ENCODE results near the gene PRRG3. TPM values are rescaled to one million over a fixed set of nuclear protein-coding genes. Genes with fewer than 3 reads are reported as not detected.
A peak's percentile ranks its signal among the peaks of the same experiment; 100 is the strongest.

PRRG3 gene
- total and polyA plus RNA-seq, 8 donors, result 0.10 to 7.3 (median 0.14) TPM; not detected in 3

DNA sequence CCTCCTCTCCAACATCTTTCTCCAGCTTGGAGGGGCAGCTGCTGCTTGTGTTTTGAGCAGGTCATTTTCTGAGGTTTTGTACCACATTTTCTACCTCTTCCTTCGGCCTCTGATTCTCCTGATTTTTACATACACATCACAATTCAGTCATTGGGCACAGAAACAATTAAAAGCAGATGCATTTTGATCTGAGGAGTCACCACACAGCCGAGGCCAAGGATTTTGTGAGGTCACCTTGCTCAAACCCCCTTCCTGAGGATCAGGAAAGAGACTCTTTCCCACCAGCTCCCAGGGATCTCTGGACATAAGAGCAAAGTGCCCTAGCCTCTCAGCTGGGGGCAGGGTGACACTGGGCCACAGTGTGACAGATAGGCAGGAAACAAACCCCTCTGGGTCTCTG, 15.2 kb downstream of the PRRG3 start:
- no peak for DNase-seq
- H3K4me1 ChIP-seq, result no peaks in the 10 kb centered on the region
- WGBS, 5 donors, result 52 to 87% (median 59%) methylated on average over 2 of the region's 2 CpGs
- intact Hi-C loops (cut with DNase I; ENCODE audit: low total_unique reads), result no loop called here
- no peaks in the 10 kb centered on the region for H3K27me3 ChIP-seq
- no peaks in the 10 kb centered on the region for H3K36me3 ChIP-seq
- no peaks in the 10 kb centered on the region for H3K9me3 ChIP-seq
- H3K27ac ChIP-seq, result no peak overlapping the region
- no peak for TF ChIP-seq POLR2AphosphoS5 (IDR thresholded peaks at IDR 0.05)
- TF ChIP-seq, protein P1, sequence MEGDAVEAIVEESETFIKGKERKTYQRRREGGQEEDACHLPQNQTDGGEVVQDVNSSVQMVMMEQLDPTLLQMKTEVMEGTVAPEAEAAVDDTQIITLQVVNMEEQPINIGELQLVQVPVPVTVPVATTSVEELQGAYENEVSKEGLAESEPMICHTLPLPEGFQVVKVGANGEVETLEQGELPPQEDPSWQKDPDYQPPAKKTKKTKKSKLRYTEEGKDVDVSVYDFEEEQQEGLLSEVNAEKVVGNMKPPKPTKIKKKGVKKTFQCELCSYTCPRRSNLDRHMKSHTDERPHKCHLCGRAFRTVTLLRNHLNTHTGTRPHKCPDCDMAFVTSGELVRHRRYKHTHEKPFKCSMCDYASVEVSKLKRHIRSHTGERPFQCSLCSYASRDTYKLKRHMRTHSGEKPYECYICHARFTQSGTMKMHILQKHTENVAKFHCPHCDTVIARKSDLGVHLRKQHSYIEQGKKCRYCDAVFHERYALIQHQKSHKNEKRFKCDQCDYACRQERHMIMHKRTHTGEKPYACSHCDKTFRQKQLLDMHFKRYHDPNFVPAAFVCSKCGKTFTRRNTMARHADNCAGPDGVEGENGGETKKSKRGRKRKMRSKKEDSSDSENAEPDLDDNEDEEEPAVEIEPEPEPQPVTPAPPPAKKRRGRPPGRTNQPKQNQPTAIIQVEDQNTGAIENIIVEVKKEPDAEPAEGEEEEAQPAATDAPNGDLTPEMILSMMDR (IDR thresholded peaks at IDR 0.05), result no peak
- no peak for TF ChIP-seq POLR2A (IDR thresholded peaks at IDR 0.05)
- TF ChIP-seq EP300 (IDR thresholded peaks at IDR 0.05), result no peak
- H3K4me3 ChIP-seq, result no peak overlapping the region

DNA sequence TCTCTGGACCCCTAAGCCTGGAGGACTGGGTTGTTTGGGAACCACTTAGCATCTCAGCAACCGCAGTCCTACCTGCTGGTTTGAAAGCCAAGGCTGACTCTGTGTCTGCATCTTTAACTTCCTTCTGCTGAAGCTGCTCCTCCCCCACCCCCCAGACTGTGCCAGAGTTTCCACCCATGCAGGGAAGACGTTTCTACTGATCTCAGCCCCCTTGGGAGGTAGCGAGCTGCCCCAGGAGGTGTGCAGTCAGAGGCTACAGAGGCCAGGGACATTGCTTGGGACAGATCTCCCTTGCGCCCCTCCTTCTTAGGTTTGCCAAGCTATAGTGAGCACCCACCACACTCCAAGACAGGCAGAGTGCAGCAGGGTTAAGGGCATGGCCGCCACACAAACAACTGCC, 15.9 kb downstream of the PRRG3 start:
- intact Hi-C loops (cut with DNase I; ENCODE audit: low total_unique reads), result no loop called here
- no peaks in the 10 kb centered on the region for H3K36me3 ChIP-seq
- DNase-seq, result no peak
- H3K27ac ChIP-seq, result no peak overlapping the region
- no peaks in the 10 kb centered on the region for H3K4me1 ChIP-seq
- no peak for TF ChIP-seq EP300 (IDR thresholded peaks at IDR 0.05)
- TF ChIP-seq, protein P1 (IDR thresholded peaks at IDR 0.05), result no peak
- TF ChIP-seq POLR2A (IDR thresholded peaks at IDR 0.05), result no peak
- TF ChIP-seq POLR2AphosphoS5 (IDR thresholded peaks at IDR 0.05), result no peak
- 50 to 72% (median 60%) methylated on average over 5 of the region's 5 CpGs for WGBS, 5 donors
- no peak overlapping the region for H3K4me3 ChIP-seq
- no peaks in the 10 kb centered on the region for H3K27me3 ChIP-seq
- no peaks in the 10 kb centered on the region for H3K9me3 ChIP-seq

DNA sequence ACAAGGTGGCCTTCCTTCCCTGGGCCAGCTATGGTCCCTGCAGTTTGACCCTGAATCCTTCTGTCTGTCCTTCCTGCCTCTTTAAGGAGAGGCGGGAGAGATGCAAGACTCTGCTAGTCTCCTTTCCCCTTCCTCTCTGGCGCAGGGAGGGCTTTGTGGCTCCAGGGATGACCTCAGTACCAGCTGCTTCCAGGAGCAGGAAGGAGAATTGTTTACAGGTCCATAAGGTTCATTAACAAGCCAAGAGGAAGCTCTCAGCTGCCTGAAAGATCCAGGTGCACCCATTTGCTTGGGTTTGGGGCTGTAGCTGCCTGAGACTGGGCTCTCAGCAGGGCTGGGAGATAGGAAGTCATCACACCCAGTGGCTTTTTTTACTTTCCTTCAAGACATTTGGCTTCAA, 16.5 kb downstream of the PRRG3 start:
- no peak overlapping the region for H3K27ac ChIP-seq
- no peak overlapping the region for H3K4me3 ChIP-seq
- H3K9me3 ChIP-seq, result no peaks in the 10 kb centered on the region
- H3K36me3 ChIP-seq, result no peaks in the 10 kb centered on the region
- WGBS, 5 donors, result 6 to 51% (median 17%) methylated on average over 1 to 2 of the region's 2 CpGs
- intact Hi-C loops (cut with DNase I; ENCODE audit: low total_unique reads), result no loop called here
- no peaks in the 10 kb centered on the region for H3K4me1 ChIP-seq
- DNase-seq, result peak in 1 of 2 donors; percentile 51
- H3K27me3 ChIP-seq, result no peaks in the 10 kb centered on the region
- TF ChIP-seq POLR2AphosphoS5 (IDR thresholded peaks at IDR 0.05), result no peak

DNA sequence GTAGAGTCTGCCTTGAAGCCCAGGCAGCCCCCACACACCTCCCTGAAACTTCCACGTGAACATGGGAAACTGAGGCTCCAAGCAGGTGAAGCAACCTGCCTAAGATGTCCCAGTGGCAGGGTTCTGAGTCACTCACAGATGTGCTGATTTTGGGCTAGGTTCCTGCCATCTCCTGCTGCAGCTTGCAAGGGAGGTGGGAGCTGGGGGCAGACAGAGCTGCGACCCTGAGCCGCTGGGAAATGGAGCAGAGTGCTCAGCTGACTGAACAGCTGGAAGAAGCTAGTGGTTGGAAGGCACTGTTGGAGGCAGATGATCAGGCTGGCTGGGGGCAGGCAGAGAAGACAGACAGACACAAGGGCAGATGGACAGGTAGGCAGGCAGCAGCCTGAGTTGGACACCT, 17.0 kb downstream of the PRRG3 start:
- no peaks in the 10 kb centered on the region for H3K27me3 ChIP-seq
- no peak for TF ChIP-seq POLR2A (IDR thresholded peaks at IDR 0.05)
- WGBS, 5 donors, result 59 to 73% (median 62%) methylated on average over 3 of the region's 3 CpGs
- H3K4me3 ChIP-seq, result no peak overlapping the region
- intact Hi-C loops (cut with DNase I; ENCODE audit: low total_unique reads), result no loop called here
- H3K9me3 ChIP-seq, result no peaks in the 10 kb centered on the region
- H3K4me1 ChIP-seq, result no peaks in the 10 kb centered on the region
- DNase-seq, result no peak
- no peaks in the 10 kb centered on the region for H3K36me3 ChIP-seq
- no peak overlapping the region for H3K27ac ChIP-seq

DNA sequence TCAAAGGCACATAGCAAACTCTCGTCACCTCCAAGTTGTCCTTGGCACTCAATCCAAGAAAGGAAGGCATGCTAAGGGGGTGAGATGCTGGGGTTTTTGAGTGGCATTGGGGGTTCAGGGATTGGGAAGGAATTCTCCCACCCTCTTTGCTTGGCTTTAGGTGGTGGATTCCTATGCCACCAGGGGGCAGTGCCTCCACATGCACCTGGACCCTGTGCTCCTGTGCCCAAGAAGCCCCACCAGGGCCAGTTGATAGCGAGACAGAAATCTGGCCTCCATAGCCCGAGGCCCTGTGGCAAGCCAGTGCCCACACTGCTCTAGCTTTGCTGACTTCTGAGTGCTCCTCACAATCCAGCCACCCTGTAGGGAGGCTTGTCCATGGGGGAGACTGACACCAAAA, 18.6 kb downstream of the PRRG3 start:
- 40 to 63% (median 52%) methylated on average over 3 of the region's 3 CpGs; no CpG with 5 or more reads in 1 of the 5 donors for WGBS, 5 donors
- peak in 1 of 2 donors; percentile 32 for DNase-seq
- intact Hi-C loops (cut with DNase I; ENCODE audit: low total_unique reads), result no loop called here
- H3K9me3 ChIP-seq, result no peaks in the 10 kb centered on the region
- TF ChIP-seq POLR2A (IDR thresholded peaks at IDR 0.05) (no peak), EP300 (IDR thresholded peaks at IDR 0.05) (no peak)
- TF ChIP-seq, protein P1 (IDR thresholded peaks at IDR 0.05), result peak in 3 of 7 experiments; percentile 18 to 32 (median 29)
- H3K4me3 ChIP-seq, result no peak overlapping the region
- H3K27me3 ChIP-seq, result no peaks in the 10 kb centered on the region
- no peaks in the 10 kb centered on the region for H3K4me1 ChIP-seq
- H3K27ac ChIP-seq, result no peak overlapping the region
- H3K36me3 ChIP-seq, result no peaks in the 10 kb centered on the region
